Fibroblast of skin of left quadriceps (primary cell): ENCODE results near the gene GPR176.
A peak's percentile ranks its signal among the peaks of the same experiment; 100 is the strongest.

Source experiments
- DNase-seq, 2 experiments: peaks; one replicate each; pipeline ENCODE4 v3.0.0-alpha.2; 2013; ENCODE audit warnings: low read depth in 2 of 2

GPR176 gene

DNA sequence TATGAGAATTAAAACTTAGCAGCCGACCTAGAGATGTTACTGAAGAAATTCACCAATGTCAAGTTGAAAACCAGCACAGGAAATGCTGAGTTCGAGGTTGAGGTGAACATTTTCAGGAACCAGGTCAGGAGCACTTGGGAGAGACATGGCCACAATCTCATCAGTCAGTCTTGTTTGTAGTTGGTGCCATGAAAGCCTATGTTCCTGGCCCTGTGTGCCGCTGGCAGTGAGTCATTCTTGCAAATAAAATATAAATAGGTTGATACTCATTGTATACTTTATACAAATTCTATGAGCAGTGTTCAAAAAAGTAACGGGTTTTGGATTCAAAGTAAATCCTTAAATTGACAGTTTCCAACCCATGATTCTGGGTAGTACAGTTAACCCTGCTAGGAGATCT lies 135.9 kb downstream of the GPR176 start:
- no peak for DNase-seq

GRCh38 chr15:39783244-39783820 lies 136.7 kb downstream of the GPR176 start:
- no peak for DNase-seq

DNA sequence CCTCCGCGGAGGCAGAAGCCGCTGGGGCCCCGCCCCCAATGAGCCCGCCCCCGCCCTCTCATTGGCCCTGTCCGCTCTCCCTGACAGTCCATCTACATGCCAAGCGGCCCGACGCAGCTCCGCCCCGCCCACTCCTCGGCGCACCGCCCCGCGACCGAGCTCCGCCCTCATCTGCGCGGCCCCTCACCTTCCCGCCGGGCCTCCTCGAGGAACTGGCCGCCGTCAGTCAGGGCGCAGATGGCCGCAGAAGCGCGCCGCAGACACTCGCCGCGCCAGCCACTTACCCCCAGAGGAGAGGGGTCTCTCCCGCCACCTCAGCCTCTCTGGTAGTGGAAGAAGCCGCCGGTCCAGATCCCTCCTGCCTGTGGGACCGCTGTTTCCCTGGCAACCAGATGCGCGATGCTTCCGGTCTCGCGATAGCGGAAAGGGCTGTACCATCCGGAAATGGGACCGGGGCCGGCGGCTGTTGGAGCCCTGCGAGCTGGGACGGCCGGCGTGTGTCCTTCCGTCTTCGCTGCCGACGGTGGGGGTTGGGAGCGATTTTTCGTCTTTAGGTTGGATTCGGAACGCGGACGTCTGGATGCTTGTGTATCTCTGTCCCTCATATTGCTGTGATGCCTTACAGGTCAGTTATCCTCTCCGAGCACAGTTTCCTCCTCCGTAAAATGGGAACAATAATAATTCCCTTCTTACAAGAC lies 137.5 kb downstream of the GPR176 start, which contains the start of gene FSIP1:
FSIP1 (minus strand) TSS at position 401 of the 698 bp plus-strand sequence. CDS start 6,317 bp downstream, outside the sequence.
- DNase-seq = peak; percentile 96

- DNase-seq = no peak
These were observed 138.1 kb downstream of the GPR176 start for GRCh38 chr15:39781967-39782302.

DNA sequence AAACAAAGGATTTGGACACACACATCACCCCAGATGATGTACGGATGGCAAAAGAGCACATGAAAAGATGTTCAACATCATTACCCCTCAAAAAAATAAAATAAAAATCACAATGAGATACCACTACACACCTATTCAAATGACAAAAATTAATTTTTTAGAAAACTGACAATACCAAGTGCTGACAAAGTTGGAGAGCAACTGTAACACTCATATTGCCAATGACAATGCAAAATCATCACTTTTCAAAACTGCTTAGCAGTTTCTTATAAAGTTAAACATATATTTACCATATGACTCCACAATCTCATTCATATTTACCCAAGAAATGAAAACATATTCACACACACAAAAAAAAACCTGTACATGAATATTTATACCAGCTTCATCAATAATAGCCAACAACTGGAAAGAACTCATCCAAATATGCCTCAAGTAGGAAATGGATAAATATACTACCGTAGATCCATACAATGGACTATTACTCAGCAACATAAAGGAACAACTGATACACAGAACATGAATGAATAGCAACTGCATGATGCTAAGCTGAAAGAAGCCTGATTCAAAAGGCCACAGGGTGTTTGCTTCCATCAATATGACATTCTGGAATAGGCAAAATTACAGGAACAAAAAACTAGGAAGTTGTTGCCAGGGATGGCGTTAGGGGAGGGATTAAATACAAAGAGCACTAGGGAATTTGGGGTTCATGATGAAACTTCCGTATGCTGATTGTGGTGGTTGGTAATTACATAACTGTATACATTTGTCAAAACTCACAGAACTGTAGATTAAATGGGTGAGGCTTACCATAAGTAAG lies 138.7 kb downstream of the GPR176 start:
- DNase-seq = no peak

GRCh38 chr15:39778021-39778420 lies 142.0 kb downstream of the GPR176 start:
- no peak for DNase-seq

GRCh38 chr15:39777496-39777895 lies 142.6 kb downstream of the GPR176 start:
- DNase-seq = no peak

DNA sequence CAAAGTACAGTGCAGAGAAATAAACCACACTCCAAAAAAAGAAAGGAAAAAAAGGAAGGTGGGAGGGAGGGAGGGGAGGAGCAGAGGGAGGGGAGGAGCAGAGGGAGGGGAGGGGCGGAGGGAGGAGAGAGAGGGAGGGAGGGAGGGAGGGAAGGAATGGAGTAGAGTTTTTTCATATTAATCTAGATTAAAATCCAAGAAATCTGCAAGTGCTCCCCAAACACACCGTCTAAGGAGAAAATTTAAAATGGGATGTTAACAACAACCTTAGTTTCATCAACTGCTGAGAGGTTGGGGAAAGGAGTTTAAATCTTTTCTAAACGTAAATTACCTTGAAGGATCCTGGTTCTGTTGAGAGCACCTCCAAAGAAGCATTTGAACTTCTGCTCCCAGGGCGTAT lies 144.0 kb downstream of the GPR176 start:
- DNase-seq = no peak

- no peak for DNase-seq
These were observed 145.3 kb downstream of the GPR176 start for GRCh38 chr15:39774688-39775267.

DNA sequence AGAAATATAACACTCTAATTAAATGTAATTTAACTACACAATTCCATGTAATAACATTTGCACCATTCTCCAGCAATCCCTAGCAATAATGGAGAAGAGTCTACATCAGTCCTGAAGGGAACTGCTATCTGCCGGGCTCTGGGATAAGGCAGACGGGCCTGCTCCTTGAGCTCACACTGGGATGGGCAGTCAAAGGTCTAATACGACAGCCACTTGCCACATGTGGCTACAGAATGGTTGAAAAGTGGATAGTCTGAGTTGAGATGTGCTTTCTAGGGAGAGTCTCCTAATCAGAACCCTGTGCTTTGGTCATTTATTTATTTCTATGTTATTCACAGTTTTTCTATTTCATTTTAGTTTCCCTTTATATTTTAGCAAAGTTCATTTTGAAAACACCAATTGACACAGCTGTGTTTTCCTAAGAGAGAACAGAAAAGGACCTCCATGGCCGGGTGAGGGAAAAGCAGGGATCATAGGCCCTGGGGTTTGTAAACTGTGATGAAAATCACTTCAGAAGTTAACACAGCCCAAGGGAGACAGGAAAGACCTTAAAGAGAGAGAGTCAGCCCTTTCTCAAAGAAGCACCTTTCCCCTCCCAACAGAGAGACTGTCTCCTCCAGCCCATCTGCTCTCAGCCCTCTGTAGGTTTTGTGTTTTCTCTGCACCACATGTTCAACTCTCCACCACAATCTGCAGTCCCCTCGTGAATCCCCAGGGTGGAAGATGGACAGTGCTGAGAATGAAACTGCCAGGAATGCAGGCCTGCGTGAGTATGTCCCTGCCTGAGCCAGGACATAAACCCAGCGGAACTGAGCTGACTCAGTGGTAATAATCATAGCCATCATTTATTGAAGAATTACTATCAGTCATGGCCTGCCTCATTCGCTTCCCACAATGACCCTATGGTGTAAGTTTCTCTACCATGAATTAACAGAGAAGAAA lies 149.0 kb downstream of the GPR176 start:
- DNase-seq = peak; percentile 76 to 77

GRCh38 chr15:39767921-39768320 lies 152.1 kb downstream of the GPR176 start:
- DNase-seq = no peak

GRCh38 chr15:39761006-39761405 lies 159.1 kb downstream of the GPR176 start:
- peak; percentile 45 to 49 for DNase-seq

- peak; percentile 58 to 71 for DNase-seq
These were observed 163.1 kb downstream of the GPR176 start for GRCh38 chr15:39756806-39757522.

GRCh38 chr15:39752991-39753390 lies 167.1 kb downstream of the GPR176 start:
- DNase-seq = no peak

GRCh38 chr15:39752246-39752645 lies 167.8 kb downstream of the GPR176 start:
- no peak for DNase-seq
